Astrocyte of the cerebellum (primary cell): ENCODE measurements around the gene GDPD5.

Experiments used
- DNase-seq: peaks from one replicate; pipeline ENCODE4 v3.0.0-alpha.2; 2011; ENCODE audit warnings: low read depth
- H3K4me3 ChIP-seq: 2 replicates; pipeline ENCODE4 v1.5.1; 2011; ENCODE audit warnings: mild to moderate bottlenecking, low read depth, low read length, moderate library complexity
- CTCF ChIP-seq: IDR thresholded peaks from 2 replicates; pipeline ENCODE4 v1.5.1; 2012; ENCODE audit warnings: low read length, low read depth, moderate library complexity, mild to moderate bottlenecking; ENCODE audit errors: missing control alignments
- in situ Hi-C: cut with HindIII; loops from 2 replicates; pipeline ENCODE4 v1.10.0; 2017; ENCODE audit warnings: low sequenced_read_pairs

The GDPD5 gene

GRCh38 chr11:75523189-75523588 lies 2.6 kb downstream of the GDPD5 start:
- TF ChIP-seq CTCF: no peak
- DNase-seq: no peak
- in situ Hi-C loops: loop anchor here (5.0 kb wide), 4 partner anchors 36 to 186 kb away; no protein-coding TSS in a partner anchor
- no peak overlapping the region for H3K4me3 ChIP-seq

DNA sequence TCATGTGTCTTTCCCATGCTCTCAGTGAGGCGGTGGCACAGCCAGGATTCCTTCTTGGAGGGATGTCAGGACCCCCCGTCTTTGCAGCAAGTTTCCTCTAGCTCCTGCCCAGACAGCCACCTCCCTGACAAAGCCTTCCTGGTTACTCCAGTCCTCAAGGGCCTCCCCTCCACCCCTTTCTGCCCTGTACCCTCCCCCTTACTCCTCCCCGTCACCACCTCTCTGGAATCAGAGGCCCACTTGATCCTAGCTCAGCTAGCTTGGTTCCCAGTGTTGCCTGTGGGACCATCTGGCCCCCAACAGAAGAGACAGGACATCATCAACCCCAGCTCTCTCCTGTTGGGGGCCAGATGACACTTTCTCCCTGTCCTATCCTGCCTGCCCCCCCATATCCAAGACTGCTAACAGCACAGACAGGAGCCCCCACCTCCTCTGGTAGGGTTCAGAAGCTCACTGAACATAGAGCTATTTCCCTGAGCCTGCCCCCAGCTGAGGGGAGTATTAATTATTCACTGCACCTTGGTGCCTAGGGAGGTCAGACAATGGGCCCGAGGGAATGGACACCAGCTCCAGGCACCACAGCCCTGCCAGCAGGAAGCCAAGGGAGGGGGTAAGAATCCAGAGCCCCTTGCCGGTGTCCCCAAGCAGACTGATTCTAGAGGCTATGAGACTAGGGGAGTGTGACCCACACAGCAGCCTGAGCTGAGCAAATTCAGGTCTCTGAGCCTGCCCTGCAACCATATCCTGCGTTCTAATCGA lies 3.3 kb downstream of the GDPD5 start:
- no peak for DNase-seq
- H3K4me3 ChIP-seq: no peak overlapping the region
- in situ Hi-C loops: loop anchor here (5.0 kb wide), 4 partner anchors 35 to 185 kb away; no protein-coding TSS in a partner anchor

DNA sequence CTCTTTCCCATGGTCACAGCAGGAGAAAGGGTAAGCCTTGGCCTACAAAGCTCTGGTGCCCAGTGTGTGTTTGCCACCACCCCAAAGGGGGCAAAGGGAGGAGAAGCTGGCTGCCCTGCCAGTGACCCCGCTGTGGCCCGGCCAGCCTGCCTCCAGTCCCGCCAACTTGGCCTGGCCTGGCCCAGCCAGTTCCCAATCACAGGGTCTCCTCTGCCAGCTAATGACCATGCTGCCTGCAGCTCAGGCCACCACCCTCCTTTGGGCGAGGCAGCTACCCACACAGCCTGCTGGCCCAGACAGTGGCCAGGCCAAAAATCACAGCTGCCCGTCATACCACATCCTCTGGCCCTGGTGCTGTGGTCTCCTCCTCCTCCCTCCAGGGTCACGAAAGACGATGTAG lies 5.1 kb downstream of the GDPD5 start:
- H3K4me3 ChIP-seq: no peak overlapping the region
- no peak for TF ChIP-seq CTCF
- no peak for DNase-seq
- in situ Hi-C loops: loop anchor here (5.0 kb wide), 4 partner anchors 33 to 183 kb away; no protein-coding TSS in a partner anchor

More for the DNA sequence above, 3.3 kb downstream of the GDPD5 start:
- TF ChIP-seq CTCF: no peak

GRCh38 chr11:75518771-75519653 lies 6.7 kb downstream of the GDPD5 start:
- no peak for DNase-seq
- in situ Hi-C loops: no loop called here
- TF ChIP-seq CTCF: no peak
- no peak overlapping the region for H3K4me3 ChIP-seq

DNA sequence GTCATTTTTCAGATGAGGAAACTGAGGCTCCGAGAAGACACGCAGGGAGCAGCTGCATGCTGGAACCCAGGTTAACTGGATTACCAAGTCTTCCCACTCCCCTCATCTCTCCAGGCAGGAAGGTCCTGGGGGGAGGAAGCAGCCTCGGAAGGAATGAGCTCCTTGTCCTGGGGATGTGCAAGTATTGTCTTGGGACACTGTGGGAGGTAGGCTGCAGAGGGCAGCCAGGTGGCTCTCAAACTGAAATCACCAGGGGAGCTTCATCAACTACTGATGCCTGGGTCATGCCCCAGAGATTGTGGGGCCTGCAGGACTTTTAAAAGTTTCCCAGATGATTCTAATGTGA lies 7.6 kb downstream of the GDPD5 start:
- H3K4me3 ChIP-seq: no peak overlapping the region
- TF ChIP-seq CTCF: no peak
- in situ Hi-C loops: no loop called here
- no peak for DNase-seq

GRCh38 chr11:75516886-75517285 lies 8.9 kb downstream of the GDPD5 start:
- no peak for DNase-seq
- TF ChIP-seq CTCF: no peak
- H3K4me3 ChIP-seq: no peak overlapping the region
- in situ Hi-C loops: no loop called here
